Astrocyte (in vitro differentiated cells and primary cell): ENCODE data around the gene FASTKD1. TPM values are rescaled to one million over a fixed set of nuclear protein-coding genes. Genes with fewer than 3 reads are reported as not detected.

Experiments
- DNase-seq: peaks from one replicate; pipeline ENCODE4 v3.0.0-alpha.2; 2010; ENCODE audit warnings: low read depth
- FAIRE-seq: peaks from 2 replicates; lab custom pipeline; 2011; peaks lifted over from hg19 to GRCh38; lab: Jason Lieb, UNC
- H2AFZ ChIP-seq: 2 replicates; pipeline ENCODE4 v1.6.0; 2012; ENCODE audit warnings: low read depth, low read length, inconsistent platforms
- H3K27ac ChIP-seq: 2 replicates; pipeline ENCODE4 v1.5.1; 2011; ENCODE audit warnings: low read depth, low read length, inconsistent platforms
- H3K27me3 ChIP-seq: 2 replicates; pipeline ENCODE4 v1.6.0; 2011; ENCODE audit warnings: low read length, inconsistent platforms; ENCODE audit not compliant: insufficient read depth
- H3K36me3 ChIP-seq: 2 replicates; pipeline ENCODE4 v1.5.1; 2011; ENCODE audit warnings: low read length, inconsistent platforms; ENCODE audit not compliant: insufficient read depth
- H3K4me1 ChIP-seq: 2 replicates; pipeline ENCODE4 v1.5.1; 2011; ENCODE audit warnings: low read length, inconsistent platforms; ENCODE audit not compliant: insufficient read depth
- H3K4me2 ChIP-seq: 2 replicates; pipeline ENCODE4 v1.6.0; 2012; ENCODE audit warnings: low read length, inconsistent platforms
- H3K4me3 ChIP-seq: 2 replicates; pipeline ENCODE4 v1.5.1; 2011; ENCODE audit warnings: low read depth, mild to moderate bottlenecking, low read length, inconsistent platforms; ENCODE audit not compliant: insufficient read depth
- H3K79me2 ChIP-seq: 2 replicates; pipeline ENCODE4 v1.6.0; 2012; ENCODE audit warnings: mild to moderate bottlenecking, low read length, inconsistent platforms; ENCODE audit not compliant: insufficient read depth
- H3K9ac ChIP-seq: 2 replicates; pipeline ENCODE4 v1.6.0; 2012; ENCODE audit warnings: mild to moderate bottlenecking, low read length, inconsistent platforms
- H3K9me3 ChIP-seq: 2 replicates; pipeline ENCODE4 v1.5.1; 2012; ENCODE audit warnings: low read depth, mild to moderate bottlenecking, low read length, inconsistent platforms; ENCODE audit not compliant: insufficient read depth
- H4K20me1 ChIP-seq: 2 replicates; pipeline ENCODE4 v1.6.0; 2012; ENCODE audit warnings: low read length, inconsistent platforms; ENCODE audit not compliant: insufficient read depth
- H3K27ac Mint-ChIP-seq: one replicate; pipeline ENCODE4 v1.8.0; 2021; ENCODE audit warnings: mild to moderate bottlenecking, mixed read lengths; ENCODE audit not compliant: unreplicated experiment
- H3K27me3 Mint-ChIP-seq: one replicate; pipeline ENCODE4 v1.8.0; 2021; ENCODE audit warnings: low read depth, mixed read lengths; ENCODE audit not compliant: unreplicated experiment
- H3K36me3 Mint-ChIP-seq: one replicate; pipeline ENCODE4 v1.8.0; 2021; ENCODE audit warnings: low read depth, mixed read lengths; ENCODE audit not compliant: unreplicated experiment
- H3K4me1 Mint-ChIP-seq: one replicate; pipeline ENCODE4 v1.8.0; 2021; ENCODE audit warnings: low read depth, mixed read lengths; ENCODE audit not compliant: unreplicated experiment
- H3K4me3 Mint-ChIP-seq: one replicate; pipeline ENCODE4 v1.8.0; 2021; ENCODE audit warnings: mild to moderate bottlenecking, moderate library complexity, mixed read lengths; ENCODE audit not compliant: unreplicated experiment
- H3K9me3 Mint-ChIP-seq: one replicate; pipeline ENCODE4 v1.8.0; 2021; ENCODE audit warnings: mild to moderate bottlenecking, mixed read lengths; ENCODE audit not compliant: unreplicated experiment
- CTCF ChIP-seq: IDR thresholded peaks from 2 replicates; pipeline ENCODE4 v1.5.1; 2011; ENCODE audit warnings: low read depth, mild to moderate bottlenecking, inconsistent platforms, low read length, moderate library complexity; ENCODE audit not compliant: insufficient read depth
- EZH2 ChIP-seq: IDR thresholded peaks from 2 replicates; pipeline ENCODE4 v1.6.1; 2012; ENCODE audit warnings: mild to moderate bottlenecking, low read length, inconsistent platforms; ENCODE audit not compliant: insufficient read depth
- total RNA-seq: library from RNA; stranded (reverse); gene quantifications from 2 replicates; pipeline ENCODE4 v1.2.1, GENCODE V29; 2021

Gene FASTKD1
- total RNA-seq, 1 donor from 2014 or later = 37.3 TPM

- no peak for TF ChIP-seq EZH2
- Histone ChIP-seq H3K4me3 (no peak overlapping the region), H2AFZ (no peak overlapping the region), H3K36me3 (no peaks in the 10 kb centered on the region), H3K27me3 (no peaks in the 10 kb centered on the region), H3K27ac (no peak overlapping the region), H3K79me2 (no peaks in the 10 kb centered on the region), H3K9me3 (no peaks in the 10 kb centered on the region), H3K9ac (no peak overlapping the region), H3K4me2 (no peak overlapping the region), H3K4me1 (no peaks in the 10 kb centered on the region), H4K20me1 (no peaks in the 10 kb centered on the region)
- Mint-ChIP-seq H3K4me3 (no peak overlapping the region), H3K9me3 (no peaks in the 10 kb centered on the region), H3K27me3 (no peaks in the 10 kb centered on the region), H3K27ac (no peak overlapping the region), H3K4me1 (no peaks in the 10 kb centered on the region), H3K36me3 (peaks cover 7% of the 10 kb centered on the region)
- FAIRE-seq = peak; percentile 20
- DNase-seq = no peak
These were observed 87.2 kb downstream of the FASTKD1 start for GRCh38 chr2:169486487-169486886.

GRCh38 chr2:169485650-169486138 is 88.0 kb downstream of the FASTKD1 start:
- no peak overlapping the region for H2AFZ ChIP-seq
- no peaks in the 10 kb centered on the region for H3K27me3 ChIP-seq
- H3K4me3 ChIP-seq = no peak overlapping the region
- DNase-seq (no peak), FAIRE-seq (no peak)
- H3K27ac Mint-ChIP-seq = no peak overlapping the region
- H3K79me2 ChIP-seq = no peaks in the 10 kb centered on the region
- no peaks in the 10 kb centered on the region for H3K27me3 Mint-ChIP-seq
- no peak overlapping the region for H3K9ac ChIP-seq
- TF ChIP-seq EZH2 (no peak), CTCF (no peak)
- no peaks in the 10 kb centered on the region for H3K4me1 Mint-ChIP-seq
- H3K27ac ChIP-seq = no peak overlapping the region
- no peak overlapping the region for H3K4me3 Mint-ChIP-seq
- H4K20me1 ChIP-seq = no peaks in the 10 kb centered on the region
- H3K4me2 ChIP-seq = no peak overlapping the region
- H3K36me3 Mint-ChIP-seq = peaks cover 7% of the 10 kb centered on the region
- no peaks in the 10 kb centered on the region for H3K9me3 Mint-ChIP-seq
- no peaks in the 10 kb centered on the region for H3K36me3 ChIP-seq
- no peaks in the 10 kb centered on the region for H3K9me3 ChIP-seq
- H3K4me1 ChIP-seq = no peaks in the 10 kb centered on the region

- Histone ChIP-seq H3K4me3 (peak overlapping the region; percentile 73), H3K4me1 (peaks cover 13% of the 10 kb centered on the region), H3K4me2 (peak overlapping the region; percentile 97), H2AFZ (peak overlapping the region; percentile 92), H3K27ac (peak overlapping the region; percentile 62), H3K9ac (peak overlapping the region; percentile 81), H3K36me3 (no peaks in the 10 kb centered on the region), H3K9me3 (no peaks in the 10 kb centered on the region), H4K20me1 (no peaks in the 10 kb centered on the region), H3K79me2 (no peaks in the 10 kb centered on the region), H3K27me3 (no peaks in the 10 kb centered on the region)
- Mint-ChIP-seq H3K4me1 (no peaks in the 10 kb centered on the region), H3K27ac (no peak overlapping the region), H3K27me3 (no peaks in the 10 kb centered on the region), H3K36me3 (peaks cover 5% of the 10 kb centered on the region), H3K9me3 (no peaks in the 10 kb centered on the region), H3K4me3 (peak overlapping the region; percentile 88)
- DNase-seq (no peak), FAIRE-seq (peak; percentile 50)
- TF ChIP-seq CTCF (no peak), EZH2 (no peak)
These were observed 93.6 kb downstream of the FASTKD1 start for GRCh38 chr2:169480079-169480465.

Other genes starting within 250 kb of the FASTKD1 start
- 0.79 and 1.00 TPM in 2 replicates for gene LRP2, start 211.3 kb downstream of the FASTKD1 start, total RNA-seq
- 3.9 and 4.0 TPM in 2 replicates for gene BBS5, start 94.4 kb downstream of the FASTKD1 start, total RNA-seq
- not detected in 2 replicates for gene KLHL41, start 64.2 kb downstream of the FASTKD1 start, total RNA-seq
- gene PPIG, start 10.5 kb upstream of the FASTKD1 start, total RNA-seq = 40.2 and 42.0 TPM in 2 replicates
- gene CFAP210, start 120.5 kb upstream of the FASTKD1 start, total RNA-seq = 0.20 TPM in 1 of 2 replicates, not detected in the other
- 1.9 and 3.0 TPM in 2 replicates for gene PHOSPHO2, start 120.6 kb upstream of the FASTKD1 start, total RNA-seq
- gene KLHL23, start 160.0 kb upstream of the FASTKD1 start, total RNA-seq = 3.3 and 5.9 TPM in 2 replicates
- gene SSB, start 225.0 kb upstream of the FASTKD1 start, total RNA-seq = 151 and 176 TPM in 2 replicates